GM23248 (cell line): ENCODE results near the gene DBH. TPM values are rescaled to one million over a fixed set of nuclear protein-coding genes. Genes with fewer than 3 reads are reported as not detected.

Experiments
- DNase-seq: peaks from one replicate; pipeline ENCODE4 v3.0.0-alpha.2; 2015
- H2AFZ ChIP-seq: fragments of 200-600 bp; sonication (generic); 2 replicates; pipeline ENCODE4 v1.6.1; 2016; ENCODE audit warnings: antibody characterized with exemption
- H3F3A ChIP-seq: fragments of 200-600 bp; sonication (generic); 2 replicates; pipeline ENCODE4 v1.6.1; 2016; ENCODE audit warnings: mild to moderate bottlenecking, antibody characterized with exemption, mixed run types; ENCODE audit not compliant: insufficient read depth
- H3K27ac ChIP-seq: fragments of 200-600 bp; sonication (generic); 2 replicates; pipeline ENCODE4 v1.5.1; 2016; ENCODE audit warnings: mild to moderate bottlenecking
- H3K27me3 ChIP-seq: fragments of 200-600 bp; sonication (generic); replicated peaks from 2 replicates; pipeline ENCODE4 v1.6.1; 2016; ENCODE audit warnings: mild to moderate bottlenecking; ENCODE audit not compliant: insufficient read depth
- H3K36me3 ChIP-seq: fragments of 200-600 bp; sonication (generic); 2 replicates; pipeline ENCODE4 v1.6.1; 2016; ENCODE audit warnings: low read depth, mild to moderate bottlenecking
- H3K4me1 ChIP-seq: fragments of 200-600 bp; sonication (generic); 2 replicates; pipeline ENCODE4 v1.6.1; 2016; ENCODE audit warnings: mild to moderate bottlenecking; ENCODE audit not compliant: insufficient read depth
- H3K4me2 ChIP-seq: fragments of 200-600 bp; sonication (generic); one replicate; pipeline ENCODE4 v1.6.1; 2016; ENCODE audit warnings: mild to moderate bottlenecking; ENCODE audit not compliant: unreplicated experiment
- H3K4me3 ChIP-seq: fragments of 200-600 bp; sonication (generic); 2 replicates; pipeline ENCODE4 v1.5.1; 2016; ENCODE audit warnings: mild to moderate bottlenecking
- H3K79me2 ChIP-seq: fragments of 200-600 bp; sonication (generic); 2 replicates; pipeline ENCODE4 v1.6.1; 2016; ENCODE audit warnings: mild to moderate bottlenecking; ENCODE audit not compliant: insufficient read depth
- H3K9ac ChIP-seq: fragments of 200-600 bp; sonication (generic); 2 replicates; pipeline ENCODE4 v1.6.1; 2016; ENCODE audit warnings: mild to moderate bottlenecking
- H3K9me2 ChIP-seq: fragments of 200-600 bp; sonication (generic); 2 replicates; pipeline ENCODE4 v1.6.1; 2016; ENCODE audit warnings: mixed run types, mild to moderate bottlenecking, moderate library complexity; ENCODE audit not compliant: insufficient read depth
- H3K9me3 ChIP-seq: fragments of 200-600 bp; sonication (generic); one replicate; pipeline ENCODE4 v1.6.1; 2017; ENCODE audit warnings: low read depth
- H4K20me1 ChIP-seq: fragments of 200-600 bp; sonication (generic); 2 replicates; pipeline ENCODE4 v1.6.0; 2016; ENCODE audit not compliant: insufficient read depth
- EZH2 ChIP-seq: fragments of 200-600 bp; sonication (generic); IDR thresholded peaks from 2 replicates; pipeline ENCODE4 v1.6.1; 2018; ENCODE audit warnings: antibody characterized with exemption, mild to moderate bottlenecking; ENCODE audit not compliant: insufficient read depth, poor library complexity, severe bottlenecking
- EZH2phosphoT487 ChIP-seq: fragments of 200-600 bp; sonication (generic); IDR thresholded peaks from 2 replicates; pipeline ENCODE4 v1.6.1; 2018; ENCODE audit warnings: antibody characterized with exemption, moderate library complexity, mild to moderate bottlenecking, low read depth; ENCODE audit not compliant: insufficient read depth
- WGBS, 2 experiments: methylation state at CpG; one replicate each; pipeline ENCODE4 v1.1.6; 2015 to 2017; ENCODE audit warnings: low lambda C conversion rate in 2 of 2, low coverage in 1 of 2; ENCODE audit errors: missing lambda C conversion rate in 2 of 2; 5-methylcytosine and 5-hydroxymethylcytosine counted together
- in situ Hi-C: fragments of 300-500 bp; cut with MboI; formaldehyde crosslinking; loops from 2 replicates; pipeline ENCODE4 v1.15.0; 2020
- polyA plus RNA-seq: library from polyadenylated mRNA; unstranded; fragments of >200 nt; fragmentation: Nextera tagmentation; extraction: Ambion mirVana; gene quantifications from 2 replicates; pipeline ENCODE4 v1.2.1, GENCODE V29; 2016
- total RNA-seq: library from RNA; depleted of rRNA; stranded (reverse); fragments of >200 nt; shearing (Covaris generic); gene quantifications from 2 replicates; pipeline ENCODE4 v1.2.3, GENCODE V29; 2014

The DBH gene
- total and polyA plus RNA-seq, 2 experiments from 2014 or later: not detected

DNA sequence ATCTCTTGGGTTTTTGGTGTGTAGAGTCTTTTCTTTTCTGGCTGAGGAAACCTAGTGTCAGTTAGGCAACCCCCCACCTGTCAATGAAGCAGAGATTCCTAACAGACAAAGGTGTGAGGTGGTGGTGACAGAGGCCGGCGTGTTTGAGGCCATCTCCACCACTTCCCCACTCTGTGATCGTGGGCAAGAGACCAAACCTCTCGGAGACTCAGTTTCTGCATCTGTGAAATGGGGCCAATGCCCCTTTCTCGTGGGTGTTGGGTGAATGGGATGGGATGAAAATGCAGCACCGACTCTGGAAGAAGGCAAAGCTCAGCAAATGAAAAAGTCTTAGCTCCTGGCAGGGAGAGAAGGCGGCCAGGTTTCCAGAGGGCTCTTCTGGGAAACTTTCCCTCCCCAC is 27.8 kb upstream of the DBH start:
- Histone ChIP-seq H3K9me2 (no peaks in the 10 kb centered on the region), H3K27me3 (peaks cover 61% of the 10 kb centered on the region), H3K27ac (no peak overlapping the region), H2AFZ (no peak overlapping the region), H3K9ac (no peak overlapping the region), H3K4me2 (no peak overlapping the region), H4K20me1 (no peaks in the 10 kb centered on the region), H3F3A (no peaks in the 10 kb centered on the region), H3K4me1 (no peaks in the 10 kb centered on the region), H3K79me2 (no peaks in the 10 kb centered on the region), H3K4me3 (no peak overlapping the region), H3K9me3 (no peaks in the 10 kb centered on the region), H3K36me3 (no peaks in the 10 kb centered on the region)
- in situ Hi-C loops: no loop called here
- 36 to 40% methylated on average over 7 of the region's 7 CpGs for WGBS, 2 experiments
- no peak for DNase-seq
- TF ChIP-seq EZH2phosphoT487: no peak
- no peak for TF ChIP-seq EZH2

DNA sequence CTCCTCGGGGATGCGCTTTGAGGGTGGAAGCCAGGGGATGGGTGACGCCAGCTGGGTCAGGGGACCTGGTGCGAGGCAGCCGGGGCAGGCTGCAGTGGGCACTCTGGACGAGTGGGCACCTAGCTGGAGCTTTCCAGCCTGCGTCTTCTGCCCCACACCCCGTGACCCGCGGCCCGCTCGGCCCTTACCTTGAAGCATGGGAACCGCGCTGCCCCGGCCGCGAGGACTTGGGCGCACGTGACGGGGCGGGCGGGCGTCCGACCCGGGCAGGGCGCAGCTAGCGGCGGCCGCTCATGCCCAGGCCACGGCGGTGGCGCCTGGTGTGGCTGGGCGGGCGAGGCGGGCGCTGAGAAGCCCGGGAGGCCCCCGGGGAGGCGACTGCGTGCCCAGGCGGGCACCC is 27.3 kb upstream of the DBH start:
- WGBS, 2 experiments: 6 to 36% methylated on average over 8 to 31 of the region's 41 CpGs
- Histone ChIP-seq H3K36me3 (no peaks in the 10 kb centered on the region), H4K20me1 (no peaks in the 10 kb centered on the region), H3K27me3 (peaks cover 60% of the 10 kb centered on the region), H3K79me2 (no peaks in the 10 kb centered on the region), H3K9me2 (no peaks in the 10 kb centered on the region), H3K9ac (no peak overlapping the region), H3K4me1 (no peaks in the 10 kb centered on the region), H2AFZ (no peak overlapping the region), H3K4me3 (no peak overlapping the region), H3K27ac (no peak overlapping the region), H3F3A (no peaks in the 10 kb centered on the region), H3K9me3 (no peaks in the 10 kb centered on the region), H3K4me2 (no peak overlapping the region)
- no peak for DNase-seq
- in situ Hi-C loops: no loop called here
- TF ChIP-seq EZH2 (no peak), EZH2phosphoT487 (no peak)

DNA sequence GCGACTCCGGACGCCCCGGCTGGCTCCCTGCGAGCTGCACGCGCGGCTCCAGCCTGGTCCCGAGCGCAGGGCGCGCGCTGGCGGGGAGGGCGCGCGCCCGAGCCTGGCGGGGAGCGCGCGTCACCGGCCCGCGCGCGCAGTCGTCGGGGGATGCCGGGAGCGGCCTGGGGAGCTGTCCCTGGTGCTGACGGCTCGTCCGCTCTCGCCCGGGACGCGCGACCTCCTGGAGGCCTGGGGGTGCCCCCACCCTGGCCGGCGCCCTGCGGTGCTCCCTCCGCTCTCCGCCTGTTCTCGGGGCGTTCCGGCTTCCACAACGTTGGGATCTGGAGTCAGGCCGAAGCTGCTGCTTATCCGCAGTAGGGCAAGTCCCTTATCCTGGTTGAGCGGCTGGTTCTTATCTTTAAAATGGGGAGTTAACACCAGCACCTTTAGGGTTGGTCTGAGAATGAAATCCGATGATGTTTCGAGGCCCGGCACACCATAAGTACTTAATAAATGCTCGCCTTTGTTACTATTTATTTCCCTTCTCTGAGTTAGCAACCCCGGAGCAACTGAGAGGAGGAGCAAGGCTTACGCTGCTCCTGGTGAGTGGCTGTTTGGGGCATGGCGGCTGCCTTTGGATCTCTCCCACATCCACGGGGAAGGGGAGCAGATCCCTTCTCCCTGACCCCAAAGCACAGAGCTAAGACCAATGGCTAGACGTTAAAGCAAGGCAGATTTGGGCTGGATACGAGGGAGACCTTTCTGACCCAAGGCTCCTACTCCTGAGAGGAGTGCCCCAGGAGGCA is 26.7 kb upstream of the DBH start, which contains the start of gene FAM163B:
Gene FAM163B, minus strand, starts transcription at position 79 of the 788 bp plus-strand sequence. CDS start 29,166 bp downstream, outside the sequence.
- no peak within 1 kb of the TSS for H3K4me2 ChIP-seq
- H3K9me3 ChIP-seq: no peaks in the 10 kb centered on the region
- WGBS, 2 experiments: 13 to 16% methylated on average over 22 to 36 of the region's 61 CpGs
- no peak within 1 kb of the TSS for H2AFZ ChIP-seq
- H3K4me1 ChIP-seq: no peaks in the 10 kb centered on the region
- H3K4me3 ChIP-seq: no peak within 1 kb of the TSS
- H3F3A ChIP-seq: no peaks in the 10 kb centered on the region
- H4K20me1 ChIP-seq: no peaks in the 10 kb centered on the region
- no peak for TF ChIP-seq EZH2
- no peak for TF ChIP-seq EZH2phosphoT487
- no peaks in the 10 kb centered on the region for H3K36me3 ChIP-seq
- no peak within 1 kb of the TSS for H3K9ac ChIP-seq
- no peaks in the 10 kb centered on the region for H3K9me2 ChIP-seq
- H3K79me2 ChIP-seq: no peaks in the 10 kb centered on the region
- in situ Hi-C loops: no loop called here
- peak; percentile 53 for DNase-seq
- peaks cover 58% of the 10 kb centered on the region for H3K27me3 ChIP-seq
- no peak within 1 kb of the TSS for H3K27ac ChIP-seq

DNA sequence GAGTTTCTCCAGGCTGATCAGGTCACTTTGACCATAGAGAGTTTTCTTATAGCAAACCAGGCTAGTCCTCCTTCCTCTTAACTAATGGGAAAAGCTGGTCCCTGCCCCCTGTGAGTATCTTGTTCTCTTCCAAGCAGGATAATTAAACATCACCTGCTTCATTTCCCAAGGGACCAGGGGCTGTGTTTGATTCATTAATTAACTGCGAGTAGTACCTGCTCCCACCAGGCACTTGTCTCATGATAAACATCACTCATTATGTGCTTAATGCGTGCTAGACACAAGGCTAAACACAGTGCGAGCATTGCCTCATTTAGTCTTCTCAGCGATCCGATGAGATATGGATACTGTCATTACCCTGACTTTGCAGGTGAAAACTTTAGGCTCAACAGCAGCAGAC is 25.3 kb upstream of the DBH start:
- Histone ChIP-seq H3K9me3 (no peaks in the 10 kb centered on the region), H2AFZ (no peak overlapping the region), H3K9me2 (no peaks in the 10 kb centered on the region), H3K36me3 (no peaks in the 10 kb centered on the region), H3K9ac (no peak overlapping the region), H4K20me1 (no peaks in the 10 kb centered on the region), H3K4me2 (no peak overlapping the region), H3K4me1 (no peaks in the 10 kb centered on the region), H3K27ac (no peak overlapping the region), H3F3A (no peaks in the 10 kb centered on the region), H3K79me2 (no peaks in the 10 kb centered on the region), H3K27me3 (peaks cover 56% of the 10 kb centered on the region), H3K4me3 (no peak overlapping the region)
- in situ Hi-C loops: no loop called here
- TF ChIP-seq EZH2phosphoT487 (no peak), EZH2 (no peak)
- WGBS, 2 experiments: 45 to 50% methylated on average over 5 of the region's 5 CpGs
- DNase-seq: no peak

DNA sequence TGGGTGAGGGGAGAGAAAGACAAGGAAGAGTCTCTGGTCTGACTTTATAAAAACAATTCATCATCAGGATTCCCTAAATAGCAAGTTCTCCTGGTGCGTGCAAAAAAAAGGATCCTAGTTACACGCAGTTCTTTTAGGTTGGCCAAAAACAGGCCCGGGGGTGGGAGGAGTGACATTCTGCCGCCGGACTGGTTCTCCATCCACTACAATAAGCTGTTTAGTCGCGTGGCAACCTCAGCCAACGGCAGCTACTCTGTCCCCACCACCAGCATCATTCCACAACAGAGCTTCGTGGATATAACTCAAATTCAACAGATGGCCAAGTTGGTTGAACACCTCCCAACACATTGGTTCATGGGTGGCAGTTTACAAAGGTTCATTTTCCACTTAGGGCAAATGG is 24.1 kb upstream of the DBH start:
- Histone ChIP-seq H3K9me2 (no peaks in the 10 kb centered on the region), H3K27ac (no peak overlapping the region), H3K27me3 (peaks cover 51% of the 10 kb centered on the region), H3K4me2 (no peak overlapping the region), H3K79me2 (no peaks in the 10 kb centered on the region), H3K4me1 (no peaks in the 10 kb centered on the region), H3K9ac (no peak overlapping the region), H3K9me3 (no peaks in the 10 kb centered on the region), H4K20me1 (no peaks in the 10 kb centered on the region), H3K36me3 (no peaks in the 10 kb centered on the region), H3F3A (no peaks in the 10 kb centered on the region), H2AFZ (no peak overlapping the region), H3K4me3 (no peak overlapping the region)
- in situ Hi-C loops: no loop called here
- TF ChIP-seq EZH2: no peak
- no peak for TF ChIP-seq EZH2phosphoT487
- 30 to 36% methylated on average over 9 of the region's 9 CpGs for WGBS, 2 experiments
- no peak for DNase-seq
